HEK293T (cell line): ENCODE data around the gene HES4.

ENCODE experiments used
- FOXA1 ChIP-seq: fragments of 450-650 bp; IDR thresholded peaks from 2 replicates; pipeline ENCODE4 v1.6.1; 2016; ENCODE audit warnings: mild to moderate bottlenecking
- FOXK2 ChIP-seq: fragments of 450-650 bp; IDR thresholded peaks from 2 replicates; pipeline ENCODE4 v1.6.1; 2016; ENCODE audit warnings: mild to moderate bottlenecking
- FOXM1 ChIP-seq: fragments of 450-650 bp; IDR thresholded peaks from 2 replicates; pipeline ENCODE4 v1.6.1; 2017; ENCODE audit warnings: mild to moderate bottlenecking, borderline replicate concordance
- HDGF ChIP-seq: fragments of 450-650 bp; IDR thresholded peaks from 2 replicates; pipeline ENCODE4 v1.6.1; 2017; ENCODE audit warnings: antibody characterized with exemption, borderline replicate concordance
- L3MBTL2 ChIP-seq: fragments of 450-650 bp; conservative IDR thresholded peaks from 2 replicates; pipeline ENCODE4 v1.6.1; 2016; ENCODE audit warnings: mild to moderate bottlenecking
- NFRKB ChIP-seq: fragments of 450-650 bp; IDR thresholded peaks from 2 replicates; pipeline ENCODE4 v1.6.1; 2016; ENCODE audit warnings: mild to moderate bottlenecking, moderate library complexity
- SP1 ChIP-seq: fragments of 450-650 bp; IDR thresholded peaks from 2 replicates; pipeline ENCODE4 v1.6.1; 2017
- SUZ12 ChIP-seq: fragments of 450-650 bp; IDR thresholded peaks from 2 replicates; pipeline ENCODE4 v1.6.1; 2016; ENCODE audit warnings: mild to moderate bottlenecking
- TARDBP ChIP-seq: fragments of 450-650 bp; IDR thresholded peaks from 2 replicates; pipeline ENCODE4 v1.6.1; 2016
- ZNF384 ChIP-seq: fragments of 450-650 bp; IDR thresholded peaks from 2 replicates; pipeline ENCODE4 v1.6.1; 2016
- TF ChIP-seq, protein P1 (sequence below): fragments of 450-650 bp; IDR thresholded peaks from 2 replicates; pipeline ENCODE4 v1.6.1; 2016

DNA sequence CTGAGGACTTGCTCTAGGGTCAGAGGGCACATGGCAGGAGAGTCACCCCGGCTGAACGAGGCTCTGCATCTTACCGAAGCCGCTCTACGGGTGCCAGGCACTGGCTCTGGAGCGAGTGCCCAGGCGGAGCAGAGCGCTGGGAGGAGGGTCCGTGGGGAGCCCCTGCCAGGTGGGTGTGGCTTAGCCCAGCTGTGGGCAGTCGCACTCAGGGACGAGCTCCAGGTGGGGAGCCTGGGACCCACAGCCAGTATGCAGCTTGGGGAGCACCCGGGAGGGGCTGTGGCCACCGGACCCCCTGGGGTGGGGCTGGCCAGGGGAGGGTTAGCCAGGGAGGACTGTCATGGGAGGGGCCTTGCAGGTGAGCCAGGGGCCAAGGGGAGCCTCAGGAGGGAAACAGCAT, 23.8 kb upstream of the HES4 start:
- TF ChIP-seq FOXK2 (no peak), NFRKB (no peak), HDGF (no peak), TARDBP (no peak), L3MBTL2 (no peak), ZNF384 (no peak), SP1 (no peak), FOXM1 (no peak), SUZ12 (no peak), FOXA1 (no peak)
- TF ChIP-seq, protein P1, sequence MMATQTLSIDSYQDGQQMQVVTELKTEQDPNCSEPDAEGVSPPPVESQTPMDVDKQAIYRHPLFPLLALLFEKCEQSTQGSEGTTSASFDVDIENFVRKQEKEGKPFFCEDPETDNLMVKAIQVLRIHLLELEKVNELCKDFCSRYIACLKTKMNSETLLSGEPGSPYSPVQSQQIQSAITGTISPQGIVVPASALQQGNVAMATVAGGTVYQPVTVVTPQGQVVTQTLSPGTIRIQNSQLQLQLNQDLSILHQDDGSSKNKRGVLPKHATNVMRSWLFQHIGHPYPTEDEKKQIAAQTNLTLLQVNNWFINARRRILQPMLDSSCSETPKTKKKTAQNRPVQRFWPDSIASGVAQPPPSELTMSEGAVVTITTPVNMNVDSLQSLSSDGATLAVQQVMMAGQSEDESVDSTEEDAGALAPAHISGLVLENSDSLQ = no peak
